Activated CD8-positive, alpha-beta memory T cell treated with anti-CD3 and anti-CD28 coated beads, Interleukin-2, amount 10 ng/mL, durations not matched to agents 7 days and 5 days (primary cell): Measurements from ENCODE around the gene COPZ1. TPM values are rescaled to one million over a fixed set of nuclear protein-coding genes. Genes with fewer than 3 reads are reported as not detected.
A peak's percentile ranks its signal among the peaks of the same experiment; 100 is the strongest.
"Not testable (repeated sequence)": the region's sequence is repeated elsewhere in the genome, so short reads cannot be mapped to it uniquely, and the experiment has no call there.

Source experiments
- ATAC-seq: fragments of 150-1000 bp; cut with Tn5 transposase; one replicate; pipeline ENCODE4 v1.10.0; 2021; ENCODE audit warnings: moderate library complexity
- CTCF ChIA-PET: fragments of 350-600 bp; sonication (Branson Sonifier 250); formaldehyde crosslinking; loops from one replicate; lab custom pipeline; 2021; ENCODE audit warnings: antibody characterized with exemption; lab: Charles Lee
- DNase-seq: peaks from one replicate; pipeline ENCODE4 v3.0.0-alpha.2; 2020
- H3K27ac Mint-ChIP-seq: one replicate; pipeline ENCODE4 v1.8.0; 2021; ENCODE audit warnings: mild to moderate bottlenecking, mixed read lengths
- H3K27me3 Mint-ChIP-seq: one replicate; pipeline ENCODE4 v1.8.0; 2021; ENCODE audit warnings: mixed read lengths
- H3K36me3 Mint-ChIP-seq: one replicate; pipeline ENCODE4 v1.8.0; 2021; ENCODE audit warnings: mild to moderate bottlenecking, mixed read lengths
- H3K4me1 Mint-ChIP-seq: one replicate; pipeline ENCODE4 v1.8.0; 2021; ENCODE audit warnings: mixed read lengths
- H3K4me3 Mint-ChIP-seq: one replicate; pipeline ENCODE4 v1.8.0; 2021; ENCODE audit warnings: mild to moderate bottlenecking, moderate library complexity, mixed read lengths
- H3K9me3 Mint-ChIP-seq: one replicate; pipeline ENCODE4 v1.8.0; 2022; ENCODE audit warnings: low read depth, mixed read lengths
- total RNA-seq, 2 experiments: library from RNA; stranded (reverse); gene quantifications; one replicate each; pipeline ENCODE4 v1.2.3, GENCODE V29; 2021

The COPZ1 gene
- total RNA-seq, 2 experiments from 2014 or later: 90.8 to 104 TPM

DNA sequence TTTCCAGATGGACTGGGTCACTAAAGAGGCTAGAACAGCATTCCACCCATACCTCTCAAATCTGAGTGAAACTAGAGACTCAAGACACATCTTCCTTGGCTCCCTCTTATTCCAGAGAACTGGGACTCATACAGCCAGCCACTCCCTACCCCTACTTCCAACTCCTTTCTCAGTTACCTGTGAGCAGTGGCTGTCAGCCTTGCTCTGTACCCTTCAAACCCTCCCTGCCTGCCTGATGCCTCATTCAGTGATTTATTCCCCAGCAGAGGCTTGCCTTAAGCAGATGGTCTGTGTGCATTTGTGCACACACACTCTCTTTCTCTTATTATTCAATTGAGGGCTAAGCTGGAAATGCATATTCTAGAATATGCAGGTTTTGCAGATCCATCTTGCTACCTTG, 24.7 kb downstream of the COPZ1 start:
- Mint-ChIP-seq H3K36me3 (peaks cover 23% of the 10 kb centered on the region), H3K27ac (no peak overlapping the region), H3K9me3 (no peaks in the 10 kb centered on the region), H3K27me3 (no peaks in the 10 kb centered on the region), H3K4me3 (no peak overlapping the region), H3K4me1 (peaks cover 8% of the 10 kb centered on the region)
- ATAC-seq (no peak), DNase-seq (no peak)
- CTCF ChIA-PET: interaction anchor here (2.5 to 5.4 kb wide), 2 partner anchors 13 to 19 kb away, joined by 11 to 29 read pairs; no protein-coding TSS in a partner anchor

DNA sequence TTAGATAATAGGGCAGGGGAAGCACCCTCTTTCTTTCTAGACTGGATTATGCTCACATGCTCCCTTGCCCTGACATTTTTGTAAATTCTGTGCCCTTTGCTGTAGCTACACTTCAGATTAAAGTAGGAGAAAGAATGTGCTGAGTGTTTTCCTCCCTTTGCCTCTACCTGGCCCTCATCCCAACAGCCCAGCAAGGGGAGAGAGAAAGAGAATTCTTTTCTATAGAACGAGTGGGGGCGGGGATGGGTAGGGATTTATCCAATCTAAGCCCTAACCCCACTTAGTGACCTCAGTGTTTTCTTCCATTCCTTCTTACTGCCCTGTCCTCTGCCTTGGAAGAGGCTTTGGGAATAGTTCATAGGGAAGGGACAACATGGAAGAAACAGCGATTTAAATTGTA, 25.8 kb downstream of the COPZ1 start:
- peaks cover 16% of the 10 kb centered on the region for H3K36me3 Mint-ChIP-seq
- H3K4me3 Mint-ChIP-seq: no peak overlapping the region
- no peak for DNase-seq
- no peak for ATAC-seq
- H3K27ac Mint-ChIP-seq: no peak overlapping the region
- CTCF ChIA-PET: interaction anchor here (1.1 to 5.4 kb wide), 3 partner anchors 8 to 18 kb away, joined by 4 to 29 read pairs (median 11); no protein-coding TSS in a partner anchor
- H3K9me3 Mint-ChIP-seq: no peaks in the 10 kb centered on the region
- H3K4me1 Mint-ChIP-seq: peaks cover 8% of the 10 kb centered on the region
- no peaks in the 10 kb centered on the region for H3K27me3 Mint-ChIP-seq

DNA sequence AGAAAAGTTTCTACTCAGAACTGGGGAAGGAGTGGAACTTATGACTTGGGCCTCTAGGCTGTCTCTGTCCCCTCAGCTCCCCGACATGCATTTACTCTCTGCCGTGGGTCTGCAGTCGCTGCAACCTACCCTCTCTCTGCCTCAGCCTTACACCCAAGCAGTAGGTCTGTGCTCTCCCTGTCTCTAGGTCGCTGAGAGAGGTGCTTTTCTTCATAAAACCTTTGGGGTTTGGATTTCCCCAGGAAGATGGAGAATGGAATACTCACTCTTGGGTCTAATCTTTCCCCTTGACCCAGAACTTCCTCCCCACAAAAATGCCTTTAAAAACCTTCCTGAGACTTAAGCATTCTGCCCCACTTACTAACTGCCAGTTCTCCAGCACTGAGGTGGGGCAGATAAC, 26.4 kb downstream of the COPZ1 start:
- CTCF ChIA-PET: interaction anchor here (1.5 to 5.4 kb wide), 3 partner anchors 15 to 57 kb away, joined by 5 to 29 read pairs (median 11); partner anchors contain the start of gene COPZ1
- Mint-ChIP-seq H3K27me3 (no peaks in the 10 kb centered on the region), H3K27ac (no peak overlapping the region), H3K4me3 (no peak overlapping the region), H3K36me3 (peaks cover 16% of the 10 kb centered on the region), H3K9me3 (no peaks in the 10 kb centered on the region), H3K4me1 (peaks cover 8% of the 10 kb centered on the region)
- ATAC-seq: no peak
- DNase-seq: no peak

DNA sequence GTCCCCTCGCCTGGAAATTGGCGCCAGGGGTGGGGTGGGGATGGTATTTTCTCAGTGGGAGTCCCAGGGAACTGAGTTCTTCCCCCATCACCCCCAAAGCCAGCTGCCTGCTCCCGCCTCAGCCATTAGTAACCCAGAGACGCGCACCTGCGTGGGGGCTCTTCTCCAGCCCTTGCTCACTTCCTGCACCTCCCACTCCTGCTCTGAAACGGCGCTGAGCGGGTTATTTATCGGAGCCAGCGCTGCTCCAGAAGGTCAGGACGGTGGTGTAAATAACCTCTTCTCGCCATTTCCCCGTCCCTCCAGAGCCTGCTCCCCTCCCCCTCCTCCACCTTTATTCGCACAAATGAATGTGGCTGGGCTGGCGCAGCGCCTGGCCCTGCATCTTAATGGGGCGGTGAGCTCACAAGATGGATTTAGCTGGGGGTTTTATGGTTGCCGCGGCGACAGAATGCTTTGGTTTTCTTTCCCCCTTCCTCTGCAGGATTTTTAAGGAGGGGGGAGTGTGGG, 27.1 kb downstream of the COPZ1 start:
- ATAC-seq: no peak
- CTCF ChIA-PET: interaction anchor here (1.4 to 5.4 kb wide), 5 partner anchors 10 to 58 kb away, joined by 4 to 29 read pairs (median 6); partner anchors contain the start of gene COPZ1
- DNase-seq: no peak
- Mint-ChIP-seq H3K4me3 (no peak overlapping the region), H3K36me3 (peaks cover 16% of the 10 kb centered on the region), H3K27me3 (no peaks in the 10 kb centered on the region), H3K9me3 (no peaks in the 10 kb centered on the region), H3K27ac (no peak overlapping the region), H3K4me1 (peaks cover 8% of the 10 kb centered on the region)

DNA sequence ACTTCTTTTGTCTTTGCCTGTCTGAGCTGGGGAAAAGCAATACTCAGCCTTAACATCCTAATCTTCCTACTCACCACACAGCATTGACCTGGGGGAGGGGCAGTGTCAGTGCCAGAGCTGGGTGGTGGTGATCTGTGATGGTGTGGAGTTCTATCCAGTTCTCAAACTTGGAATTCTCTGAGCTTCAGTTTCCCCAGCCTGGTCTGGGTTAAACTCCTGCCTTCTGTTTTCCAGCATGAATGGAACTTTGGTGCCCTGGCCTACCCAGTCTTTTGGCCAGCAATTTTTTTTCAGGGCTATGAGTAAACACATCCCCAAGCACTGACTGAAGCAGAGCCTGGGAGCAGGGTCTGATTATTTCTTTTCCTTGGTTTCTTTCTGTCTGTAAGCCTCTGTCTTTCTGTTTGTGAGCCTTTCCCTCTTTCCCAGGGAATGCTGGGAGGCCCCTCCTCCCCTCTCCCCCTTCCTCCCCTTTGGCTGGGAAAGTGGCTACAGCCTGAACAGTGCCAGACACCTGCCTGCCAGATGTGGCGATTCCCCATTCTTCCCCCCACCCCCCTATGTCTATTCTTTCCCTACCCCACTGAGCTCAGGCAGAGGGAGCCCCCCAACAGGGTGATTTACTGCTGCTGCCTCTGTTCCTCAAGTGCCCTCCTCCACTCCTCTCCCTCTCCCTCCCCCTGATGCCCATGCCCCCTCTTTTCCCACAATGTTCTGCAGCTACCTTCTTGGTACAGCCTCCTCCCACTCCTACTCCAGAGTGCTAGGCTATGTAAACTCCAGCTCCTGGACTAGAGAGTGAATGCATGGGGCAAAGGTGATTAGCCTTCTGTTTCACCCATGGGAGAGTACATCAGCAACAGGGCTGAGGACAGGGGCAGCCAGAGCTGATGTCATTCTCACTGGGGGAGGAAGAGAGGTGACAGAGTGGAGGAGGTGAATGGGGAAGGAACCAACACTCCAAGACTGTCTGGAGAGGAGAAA, 28.3 kb downstream of the COPZ1 start:
- no peak for ATAC-seq
- Mint-ChIP-seq H3K4me1 (peaks cover 8% of the 10 kb centered on the region), H3K27me3 (no peaks in the 10 kb centered on the region), H3K27ac (no peak overlapping the region), H3K4me3 (no peak overlapping the region), H3K9me3 (no peaks in the 10 kb centered on the region), H3K36me3 (peaks cover 10% of the 10 kb centered on the region)
- CTCF ChIA-PET: interaction anchor here (0.9 to 5.4 kb wide), 6 partner anchors 8 to 139 kb away, joined by 3 to 29 read pairs (median 6); partner anchors contain the start of gene COPZ1
- no peak for DNase-seq

DNA sequence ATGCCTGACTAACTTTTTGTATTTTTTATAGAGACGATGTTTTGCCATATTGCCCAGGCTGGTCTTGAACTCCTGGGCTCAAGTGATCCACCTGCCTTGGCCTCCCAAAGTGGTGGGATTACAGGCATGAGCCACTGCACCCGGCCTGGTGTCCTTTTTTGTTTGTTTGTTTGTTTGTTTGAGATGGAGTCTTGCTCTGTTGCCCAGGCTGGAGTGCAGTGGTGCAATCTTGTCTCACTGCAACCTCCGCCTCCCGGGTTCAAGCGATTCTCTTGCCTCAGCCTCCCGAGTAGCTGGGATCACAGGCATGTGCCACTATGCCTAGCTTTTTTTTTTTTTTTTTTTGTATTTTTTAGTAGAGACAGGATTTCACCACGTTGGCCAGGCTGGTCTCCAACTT, 29.3 kb downstream of the COPZ1 start:
- CTCF ChIA-PET: interaction anchor here (0.9 to 5.4 kb wide), 3 partner anchors 18 to 140 kb away, joined by 3 to 29 read pairs (median 6); no protein-coding TSS in a partner anchor
- H3K4me3 Mint-ChIP-seq, H3K27ac Mint-ChIP-seq, H3K9me3 Mint-ChIP-seq, ATAC-seq, H3K27me3 Mint-ChIP-seq, H3K4me1 Mint-ChIP-seq, DNase-seq: not testable (repeated sequence)
- peaks cover 10% of the 10 kb centered on the region for H3K36me3 Mint-ChIP-seq

DNA sequence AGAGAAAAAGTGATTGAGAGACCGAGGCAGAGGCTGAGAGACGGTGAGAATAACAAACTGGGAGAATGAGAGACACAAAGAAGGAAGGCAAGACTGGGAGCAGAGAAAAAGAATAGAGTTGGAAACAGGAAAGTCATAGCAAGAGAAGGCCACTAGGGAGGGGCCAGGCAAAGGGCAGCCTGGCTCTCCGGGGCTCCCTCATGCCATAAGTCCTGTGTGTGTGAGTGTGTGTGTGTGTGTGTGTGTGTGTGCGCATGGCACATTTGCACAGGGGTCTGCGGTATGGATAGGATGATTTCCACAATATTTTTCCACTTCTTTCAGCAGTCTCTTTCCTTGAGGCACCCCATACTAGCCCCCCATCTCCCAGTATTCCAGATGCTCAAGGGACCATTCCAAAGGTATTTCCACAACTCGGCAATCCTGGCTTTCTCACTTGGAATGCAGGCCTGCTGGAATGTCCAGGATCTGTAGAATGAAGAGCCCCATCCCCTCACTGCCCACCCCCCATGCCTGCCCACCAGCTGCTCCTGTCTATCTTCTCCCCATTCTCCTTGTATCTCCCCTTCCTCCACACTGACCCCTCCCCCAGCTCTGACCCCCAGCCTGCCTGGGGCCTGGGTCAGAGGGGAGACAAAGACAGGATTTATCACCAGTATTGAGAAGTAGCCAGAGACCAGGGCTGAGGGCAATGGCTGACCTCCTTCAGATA, 30.3 kb downstream of the COPZ1 start:
- H3K27ac Mint-ChIP-seq: no peak overlapping the region
- ATAC-seq: no peak
- H3K4me1 Mint-ChIP-seq: peaks cover 8% of the 10 kb centered on the region
- H3K27me3 Mint-ChIP-seq: no peaks in the 10 kb centered on the region
- no peak overlapping the region for H3K4me3 Mint-ChIP-seq
- DNase-seq: no peak
- CTCF ChIA-PET: interaction anchor here (1.0 kb wide), 1 partner anchor 19 kb away, joined by 3 read pairs; no protein-coding TSS in a partner anchor
- H3K9me3 Mint-ChIP-seq: no peaks in the 10 kb centered on the region
- H3K36me3 Mint-ChIP-seq: peaks cover 7% of the 10 kb centered on the region

DNA sequence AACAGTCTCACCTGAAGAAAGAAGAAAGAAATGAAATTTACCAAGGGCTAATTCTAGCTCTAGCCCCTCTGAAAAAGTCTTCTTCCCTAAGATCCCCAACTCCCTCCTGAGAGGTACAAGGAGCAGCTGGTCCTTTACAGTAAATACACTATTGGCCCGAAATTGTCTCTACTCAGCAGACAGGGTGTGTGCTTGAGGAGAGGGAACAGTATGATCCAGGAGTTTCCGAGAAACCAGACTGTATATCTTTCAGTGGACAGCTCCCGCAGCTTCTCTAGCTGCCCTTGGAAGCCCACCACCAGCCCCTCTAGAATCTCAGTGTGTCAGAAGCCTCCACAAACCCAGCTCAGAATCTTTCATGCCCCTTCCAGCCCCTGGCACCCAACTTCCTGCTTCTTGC, 31.3 kb downstream of the COPZ1 start:
- ATAC-seq (no peak), DNase-seq (no peak)
- Mint-ChIP-seq H3K4me1 (peaks cover 11% of the 10 kb centered on the region), H3K9me3 (no peaks in the 10 kb centered on the region), H3K36me3 (no peaks in the 10 kb centered on the region), H3K27me3 (no peaks in the 10 kb centered on the region), H3K27ac (no peak overlapping the region), H3K4me3 (no peak overlapping the region)
- CTCF ChIA-PET: interaction anchor here (1.0 to 7.5 kb wide), 4 partner anchors 12 to 136 kb away, joined by 3 to 52 read pairs (median 12); no protein-coding TSS in a partner anchor

DNA sequence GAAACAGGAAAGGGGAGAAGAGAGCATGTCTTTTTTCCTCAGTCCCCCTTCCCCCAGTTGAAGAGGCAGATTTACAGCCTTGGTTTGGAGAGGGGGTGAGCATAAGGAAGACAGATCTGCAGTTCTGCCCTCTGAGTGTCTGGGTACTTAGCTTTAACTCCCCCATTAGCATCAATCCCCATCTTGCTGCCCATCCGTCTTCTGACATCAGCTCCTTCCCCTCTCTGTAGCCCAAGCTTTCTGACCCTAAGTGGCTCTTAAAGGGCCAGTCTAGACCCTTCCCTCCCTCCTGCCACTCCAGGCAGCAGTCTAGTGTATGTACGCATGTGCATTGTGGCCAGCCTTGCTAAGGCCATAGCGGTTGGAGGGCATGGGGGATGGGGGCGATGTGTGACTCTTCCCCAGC, 32.0 kb downstream of the COPZ1 start:
- Mint-ChIP-seq H3K4me3 (no peak overlapping the region), H3K9me3 (no peaks in the 10 kb centered on the region)
- CTCF ChIA-PET: interaction anchor here (1.0 to 7.5 kb wide), 8 partner anchors 12 to 143 kb away, joined by 3 to 79 read pairs (median 6); no protein-coding TSS in a partner anchor

DNA sequence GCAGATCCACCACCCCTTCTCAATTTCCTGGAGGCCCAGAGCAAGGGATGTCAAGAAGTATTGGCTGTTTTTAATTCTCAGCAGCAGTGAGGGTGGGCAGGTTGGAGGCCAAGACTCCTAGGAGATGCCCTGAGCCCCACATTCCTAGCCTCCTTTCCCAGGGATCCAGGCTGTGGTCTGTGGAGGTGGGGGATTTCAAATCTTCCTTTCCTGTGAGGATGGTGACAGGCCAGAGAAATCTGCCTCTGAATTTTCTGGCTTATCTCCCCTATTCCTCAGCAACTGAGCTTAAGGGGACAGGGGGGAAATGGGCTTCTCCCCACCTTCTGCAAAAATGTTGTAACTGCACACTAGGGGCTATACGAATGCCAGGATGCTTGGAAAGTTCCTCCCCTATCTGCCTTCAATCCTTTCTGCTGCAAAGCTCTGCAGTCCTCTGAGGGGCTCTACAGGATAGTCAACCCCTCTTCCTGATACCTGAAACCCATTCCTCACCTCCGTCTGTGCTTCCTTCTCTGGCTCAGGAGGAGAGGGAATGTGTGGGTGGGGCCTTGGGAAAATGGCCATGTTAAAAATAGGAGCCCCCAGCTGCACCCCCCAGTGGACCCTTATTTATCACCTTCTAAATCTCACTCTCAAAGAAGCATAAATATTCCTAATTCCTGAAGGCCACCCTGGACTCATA, 32.7 kb downstream of the COPZ1 start:
- H3K4me1 Mint-ChIP-seq: peaks cover 4% of the 10 kb centered on the region
- ATAC-seq (no peak), DNase-seq (no peak)
- H3K36me3 Mint-ChIP-seq: no peaks in the 10 kb centered on the region
- CTCF ChIA-PET: interaction anchor here (0.7 to 7.5 kb wide), 14 partner anchors 10 to 143 kb away, joined by 3 to 79 read pairs (median 8); partner anchors contain the start of gene COPZ1
- H3K4me3 Mint-ChIP-seq: no peak overlapping the region
- no peak overlapping the region for H3K27ac Mint-ChIP-seq
- no peaks in the 10 kb centered on the region for H3K9me3 Mint-ChIP-seq
- H3K27me3 Mint-ChIP-seq: peaks cover 1% of the 10 kb centered on the region

More for the DNA sequence above, 32.0 kb downstream of the COPZ1 start:
- H3K4me1 Mint-ChIP-seq: peaks cover 10% of the 10 kb centered on the region
- no peaks in the 10 kb centered on the region for H3K36me3 Mint-ChIP-seq
- DNase-seq (no peak), ATAC-seq (no peak)
- no peaks in the 10 kb centered on the region for H3K27me3 Mint-ChIP-seq
- H3K27ac Mint-ChIP-seq: no peak overlapping the region

DNA sequence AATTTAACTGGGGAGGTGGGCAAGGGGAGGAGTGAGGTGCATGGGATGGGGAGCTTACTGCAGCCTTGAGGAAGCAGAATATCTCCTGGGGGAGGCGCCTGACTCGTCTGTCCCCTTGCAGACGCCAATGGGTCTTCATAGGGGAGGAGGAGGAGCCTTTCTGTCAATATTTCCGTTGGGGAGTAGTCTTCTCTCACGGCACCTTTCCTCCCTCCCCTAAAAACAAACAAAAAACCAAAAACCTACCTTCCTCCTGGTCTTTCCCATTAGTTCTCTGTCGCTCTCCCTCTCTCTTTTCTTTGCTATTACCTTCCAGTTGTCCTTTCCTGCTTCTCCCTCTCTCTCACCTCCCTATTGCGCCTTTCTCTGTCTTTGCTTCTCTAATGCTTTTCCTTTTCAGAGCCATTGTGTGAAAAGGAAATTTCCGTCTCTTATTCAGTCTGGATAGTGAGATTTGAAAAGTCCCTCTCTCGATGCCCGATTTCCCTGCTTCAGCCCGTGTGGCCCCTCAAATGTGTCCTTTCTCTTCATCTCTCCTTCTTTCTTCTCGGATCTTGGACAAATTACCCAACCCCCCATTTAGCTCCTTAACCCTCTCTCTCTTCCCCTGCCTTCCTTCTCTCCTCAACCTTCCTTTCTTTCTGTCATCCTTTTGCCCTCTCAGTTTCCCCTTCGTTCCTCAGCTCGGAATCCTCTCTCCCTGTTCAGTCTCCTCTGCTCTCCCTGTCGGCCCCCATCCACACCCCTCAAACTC, 33.4 kb downstream of the COPZ1 start:
- ATAC-seq (peak; percentile 44), DNase-seq (peak; percentile 72)
- H3K4me3 Mint-ChIP-seq: no peak overlapping the region
- no peaks in the 10 kb centered on the region for H3K9me3 Mint-ChIP-seq
- H3K27me3 Mint-ChIP-seq: peaks cover 6% of the 10 kb centered on the region
- no peaks in the 10 kb centered on the region for H3K36me3 Mint-ChIP-seq
- peaks cover 7% of the 10 kb centered on the region for H3K4me1 Mint-ChIP-seq
- no peak overlapping the region for H3K27ac Mint-ChIP-seq
- CTCF ChIA-PET: interaction anchor here (0.6 to 7.5 kb wide), 22 partner anchors 8 to 1400 kb away, joined by 3 to 79 read pairs (median 4); partner anchors contain the start of gene COPZ1
